ENCODE results near the gene NAV2. TPM values are rescaled to one million over a fixed set of nuclear protein-coding genes. Genes with fewer than 3 reads are reported as not detected.

The NAV2 gene
- total and polyA plus RNA-seq, 3 donors from 2014 or later = 3.4 to 6.0 (median 3.9) TPM

GRCh38 chr11:19743622-19744021, 31.0 kb downstream of the NAV2 start:
- H3K27me3 ChIP-seq = no peaks in the 10 kb centered on the region
- 77 to 86% methylated on average over 1 to 4 of the region's 4 CpGs for WGBS, 2 donors
- no peak overlapping the region for H3K4me3 ChIP-seq
- H3K27ac ChIP-seq = no peak overlapping the region
- TF ChIP-seq POLR2A (IDR thresholded peaks at IDR 0.05) (no peak), CTCF (IDR thresholded peaks at IDR 0.05) (no peak)
- no peaks in the 10 kb centered on the region for H3K36me3 ChIP-seq (ENCODE audit: low read depth, missing control alignments)
- H3K4me1 ChIP-seq = peaks cover 6% of the 10 kb centered on the region
- intact Hi-C loops (cut with DNase I; ENCODE audit: low total_unique reads) = loop anchor here (5.0 kb wide), 1 partner anchor 181 kb away; no protein-coding TSS in a partner anchor
- DNase-seq = no peak
- no peaks in the 10 kb centered on the region for H3K9me3 ChIP-seq

DNA sequence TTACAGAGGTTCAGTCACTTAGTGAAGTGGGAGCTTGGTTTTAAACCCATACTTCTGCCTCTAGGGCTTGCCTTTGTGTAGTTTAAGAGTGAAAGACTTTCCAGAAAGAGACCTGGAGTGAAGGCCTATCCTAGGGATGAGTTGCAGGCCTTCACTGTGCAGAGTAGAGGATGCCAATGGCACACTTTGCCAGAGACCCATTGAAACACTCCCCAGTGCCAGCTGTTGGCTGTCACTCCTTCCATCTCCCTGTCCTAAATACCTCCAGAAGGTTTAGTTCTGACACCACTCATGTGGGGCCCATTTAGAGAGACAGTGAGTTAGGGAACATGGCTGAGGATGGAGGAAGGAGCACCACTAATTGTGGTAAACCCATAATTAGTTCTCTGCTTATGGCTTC, 31.5 kb downstream of the NAV2 start:
- Histone ChIP-seq H3K9me3 (no peaks in the 10 kb centered on the region), H3K36me3 (ENCODE audit: low read depth, missing control alignments) (no peaks in the 10 kb centered on the region), H3K4me1 (peaks cover 6% of the 10 kb centered on the region), H3K27me3 (no peaks in the 10 kb centered on the region), H3K27ac (no peak overlapping the region), H3K4me3 (no peak overlapping the region)
- no peak for DNase-seq
- intact Hi-C loops (cut with DNase I; ENCODE audit: low total_unique reads) = loop anchor here (5.0 kb wide), 1 partner anchor 182 kb away; no protein-coding TSS in a partner anchor
- TF ChIP-seq POLR2A (IDR thresholded peaks at IDR 0.05) (no peak), CTCF (IDR thresholded peaks at IDR 0.05) (no peak)

GRCh38 chr11:19746086-19746485, 33.4 kb downstream of the NAV2 start:
- Histone ChIP-seq H3K36me3 (ENCODE audit: low read depth, missing control alignments) (no peaks in the 10 kb centered on the region), H3K4me1 (no peaks in the 10 kb centered on the region), H3K4me3 (no peak overlapping the region), H3K27me3 (no peaks in the 10 kb centered on the region), H3K27ac (no peak overlapping the region), H3K9me3 (no peaks in the 10 kb centered on the region)
- intact Hi-C loops (cut with DNase I; ENCODE audit: low total_unique reads) = no loop called here
- no peak for DNase-seq
- WGBS, 2 donors = 93 to 98% methylated on average over 3 of the region's 3 CpGs
- TF ChIP-seq POLR2A (IDR thresholded peaks at IDR 0.05) = no peak
- no peak for TF ChIP-seq CTCF (IDR thresholded peaks at IDR 0.05)

DNA sequence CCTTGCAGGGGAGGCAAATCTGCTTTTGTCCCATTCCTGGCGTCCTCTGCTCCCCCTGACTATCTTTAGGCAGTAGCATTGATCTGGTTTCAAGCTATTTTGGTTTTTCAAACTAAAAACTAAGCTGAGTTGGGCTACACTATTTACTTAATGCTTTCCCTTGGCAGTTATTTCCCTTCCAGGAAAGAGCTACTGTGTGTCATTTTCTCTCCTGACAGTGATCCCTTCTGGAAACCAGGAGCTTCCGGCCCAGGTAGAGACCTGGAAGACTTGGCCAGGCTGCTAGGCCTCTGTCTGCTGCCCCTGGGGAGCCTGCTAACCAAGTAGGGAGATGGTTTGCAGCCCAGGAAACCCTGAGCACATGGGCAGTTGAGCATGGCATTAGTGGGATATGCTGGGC, 35.0 kb downstream of the NAV2 start:
- no peak for DNase-seq
- TF ChIP-seq CTCF (IDR thresholded peaks at IDR 0.05) (no peak), POLR2A (IDR thresholded peaks at IDR 0.05) (no peak)
- WGBS, 2 donors = 83 to 86% methylated on average over 2 of the region's 2 CpGs
- Histone ChIP-seq H3K4me1 (no peaks in the 10 kb centered on the region), H3K4me3 (no peak overlapping the region), H3K9me3 (no peaks in the 10 kb centered on the region), H3K36me3 (ENCODE audit: low read depth, missing control alignments) (no peaks in the 10 kb centered on the region), H3K27me3 (no peaks in the 10 kb centered on the region), H3K27ac (no peak overlapping the region)
- intact Hi-C loops (cut with DNase I; ENCODE audit: low total_unique reads) = no loop called here

DNA sequence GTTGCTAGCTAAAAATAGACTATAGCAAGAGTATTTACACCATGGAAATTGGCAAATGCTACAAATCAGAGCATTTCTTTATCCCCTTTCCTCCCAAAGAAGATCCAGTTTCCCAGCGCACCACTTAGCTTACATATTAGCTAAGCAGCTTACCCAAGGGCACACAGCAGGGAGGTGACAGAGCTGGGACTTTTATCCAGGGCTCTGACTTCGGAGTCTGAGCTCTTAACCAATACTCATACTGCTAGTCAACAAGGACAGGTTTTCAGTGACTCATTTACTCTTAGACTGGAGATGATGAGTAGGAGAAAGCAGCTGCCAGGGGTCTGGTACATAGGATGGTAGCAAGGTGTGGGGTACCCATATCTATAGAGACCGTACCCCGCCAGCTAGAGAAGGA, 38.4 kb downstream of the NAV2 start:
- no peak overlapping the region for H3K4me3 ChIP-seq
- no peaks in the 10 kb centered on the region for H3K27me3 ChIP-seq
- intact Hi-C loops (cut with DNase I; ENCODE audit: low total_unique reads) = no loop called here
- no peak for TF ChIP-seq CTCF (IDR thresholded peaks at IDR 0.05)
- no peak for TF ChIP-seq POLR2A (IDR thresholded peaks at IDR 0.05)
- H3K4me1 ChIP-seq = no peaks in the 10 kb centered on the region
- H3K36me3 ChIP-seq (ENCODE audit: low read depth, missing control alignments) = no peaks in the 10 kb centered on the region
- no peaks in the 10 kb centered on the region for H3K9me3 ChIP-seq
- WGBS, 2 donors = 94 to 98% methylated on average over 4 of the region's 4 CpGs
- DNase-seq = no peak
- no peak overlapping the region for H3K27ac ChIP-seq

Measured in testis (tissue), 3 donors.